Colonic mucosa (tissue), 4 donors: ENCODE results near the gene KCNS1. TPM values are rescaled to one million over a fixed set of nuclear protein-coding genes. Genes with fewer than 3 reads are reported as not detected.

ENCODE experiments used
- DNase-seq: peaks from one replicate; pipeline ENCODE4 v3.0.0-alpha.2; 2020
- H3K27ac ChIP-seq: fragments of 200-600 bp; one replicate; pipeline ENCODE4 v1.8.0; 2021
- H3K27me3 ChIP-seq: fragments of 200-600 bp; one replicate; pipeline ENCODE4 v1.8.0; 2021
- H3K36me3 ChIP-seq: fragments of 200-600 bp; one replicate; pipeline ENCODE4 v1.8.0; 2021
- H3K4me1 ChIP-seq: fragments of 200-600 bp; one replicate; pipeline ENCODE4 v1.8.0; 2021; ENCODE audit warnings: mild to moderate bottlenecking
- H3K4me3 ChIP-seq: fragments of 200-600 bp; one replicate; pipeline ENCODE4 v1.8.0; 2021
- H3K9ac ChIP-seq, 2 donors: one replicate each; pipeline ENCODE4 v1.7.0; 2013; ENCODE audit warnings: control low read depth in 2 of 2, low read depth in 2 of 2, low read length in 2 of 2
- H3K9me3 ChIP-seq: fragments of 200-600 bp; one replicate; pipeline ENCODE4 v1.8.0; 2021
- CTCF ChIP-seq: fragments of 200-600 bp; IDR thresholded peaks from one replicate; pipeline ENCODE4 v1.8.0; 2022; ENCODE audit warnings: antibody characterized with exemption, mild to moderate bottlenecking
- intact Hi-C: fragments of 100-400 bp; cut with DNase I; formaldehyde crosslinking; loops from one replicate; pipeline ENCODE4 v1.14.1; 2022
- total RNA-seq, 2 donors: library from RNA; stranded (reverse); fragmentation: NEBNext Ultra II Directional in 1 of 2; extraction: Animal tissue kit (Norgen Biotek cat#: 25700) in 1 of 2; gene quantifications; one replicate each; pipeline ENCODE4 v1.2.1, GENCODE V29; 2021
- donor health status: healthy.
- donor health status: DM: no; HTN: no; CAD: no.
- donor health status: DM: no; HTN: no; CAD: no.

The KCNS1 gene
- total RNA-seq, 2 donors from 2014 or later: 0.17 TPM; not detected in 1

- H3K9me3 ChIP-seq: no peaks in the 10 kb centered on the region
- no peak overlapping the region for H3K9ac ChIP-seq
- H3K4me1 ChIP-seq: no peaks in the 10 kb centered on the region
- no peaks in the 10 kb centered on the region for H3K27me3 ChIP-seq
- no peak overlapping the region for H3K4me3 ChIP-seq
- intact Hi-C loops: no loop called here
- DNase-seq: no peak
- no peak for TF ChIP-seq CTCF
- H3K27ac ChIP-seq: no peak overlapping the region
- H3K36me3 ChIP-seq: no peaks in the 10 kb centered on the region
These were observed 17.1 kb upstream of the KCNS1 start for GRCh38 chr20:45118028-45118427.

GRCh38 chr20:45117581-45117980, 16.7 kb upstream of the KCNS1 start:
- no peak for TF ChIP-seq CTCF
- H3K4me1 ChIP-seq: no peaks in the 10 kb centered on the region
- H3K27me3 ChIP-seq: no peaks in the 10 kb centered on the region
- H3K9ac ChIP-seq: no peak overlapping the region
- H3K9me3 ChIP-seq: no peaks in the 10 kb centered on the region
- H3K36me3 ChIP-seq: no peaks in the 10 kb centered on the region
- intact Hi-C loops: no loop called here
- no peak overlapping the region for H3K4me3 ChIP-seq
- DNase-seq: peak; percentile 78
- no peak overlapping the region for H3K27ac ChIP-seq

GRCh38 chr20:45115829-45116228, 14.9 kb upstream of the KCNS1 start:
- H3K4me1 ChIP-seq: no peaks in the 10 kb centered on the region
- H3K9ac ChIP-seq: no peak overlapping the region
- DNase-seq: no peak
- TF ChIP-seq CTCF: no peak
- no peak overlapping the region for H3K4me3 ChIP-seq
- H3K27ac ChIP-seq: no peak overlapping the region
- intact Hi-C loops: no loop called here
- no peaks in the 10 kb centered on the region for H3K9me3 ChIP-seq
- H3K36me3 ChIP-seq: no peaks in the 10 kb centered on the region
- H3K27me3 ChIP-seq: no peaks in the 10 kb centered on the region

GRCh38 chr20:45115386-45115774, 14.5 kb upstream of the KCNS1 start:
- Histone ChIP-seq H3K27me3 (no peaks in the 10 kb centered on the region), H3K4me1 (no peaks in the 10 kb centered on the region), H3K9me3 (no peaks in the 10 kb centered on the region), H3K27ac (no peak overlapping the region), H3K9ac (no peak overlapping the region), H3K4me3 (no peak overlapping the region), H3K36me3 (no peaks in the 10 kb centered on the region)
- intact Hi-C loops: no loop called here
- no peak for DNase-seq
- TF ChIP-seq CTCF: no peak

- no peak within 1 kb of the TSS for H3K9ac ChIP-seq
- H3K9me3 ChIP-seq: no peaks in the 10 kb centered on the region
- no peak for TF ChIP-seq CTCF
- H3K27me3 ChIP-seq: no peaks in the 10 kb centered on the region
- no peaks in the 10 kb centered on the region for H3K36me3 ChIP-seq
- no peak within 1 kb of the TSS for H3K4me3 ChIP-seq
- no peaks in the 10 kb centered on the region for H3K4me1 ChIP-seq
- H3K27ac ChIP-seq: no peak within 1 kb of the TSS
- no peak for DNase-seq
- intact Hi-C loops: no loop called here
These were observed 13.8 kb upstream of the KCNS1 start, which contains the start of gene WFDC5 for GRCh38 chr20:45114465-45115385. TSS of gene WFDC5 (minus strand) at chr20:45115174. CDS start at chr20:45115083, 91 bp downstream.
